HG03064 (cell line): ENCODE results near the gene MTA3.

Source experiments
- ATAC-seq: cut with Tn5 transposase; IDR thresholded peaks from one replicate; pipeline ENCODE4 v1.9.1; 2021; ENCODE audit warnings: low read depth; ENCODE audit not compliant: unreplicated experiment

Gene MTA3

DNA sequence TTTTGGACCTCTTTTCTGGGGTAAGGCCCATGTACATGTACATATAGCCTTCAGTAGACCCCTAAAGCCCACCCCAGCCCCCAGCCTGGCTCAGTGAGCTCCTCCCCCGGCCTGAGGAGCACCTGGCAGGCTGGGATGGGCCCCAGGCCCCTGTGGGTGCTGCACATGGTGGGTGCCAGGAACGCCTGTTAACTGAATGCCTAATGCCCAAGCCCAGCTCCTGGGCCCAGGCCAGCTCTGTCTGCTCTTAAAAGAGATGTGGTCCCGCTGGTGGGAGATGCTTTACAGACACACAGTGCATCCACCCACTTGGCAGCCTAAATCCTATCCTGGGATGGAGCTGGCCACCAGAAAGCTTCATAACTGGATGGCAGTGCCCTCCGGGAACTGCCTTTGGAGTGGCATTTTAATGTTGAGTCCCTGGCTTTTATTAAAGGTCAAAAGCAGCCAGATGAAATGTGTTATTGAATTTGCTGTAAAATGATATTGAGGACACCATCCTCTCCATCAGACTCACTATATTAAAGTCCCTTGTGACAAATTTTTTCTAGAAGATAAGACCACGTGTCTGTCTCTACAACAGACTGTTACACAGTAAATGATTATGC is 203.2 kb downstream of the MTA3 start:
- no peak for ATAC-seq

DNA sequence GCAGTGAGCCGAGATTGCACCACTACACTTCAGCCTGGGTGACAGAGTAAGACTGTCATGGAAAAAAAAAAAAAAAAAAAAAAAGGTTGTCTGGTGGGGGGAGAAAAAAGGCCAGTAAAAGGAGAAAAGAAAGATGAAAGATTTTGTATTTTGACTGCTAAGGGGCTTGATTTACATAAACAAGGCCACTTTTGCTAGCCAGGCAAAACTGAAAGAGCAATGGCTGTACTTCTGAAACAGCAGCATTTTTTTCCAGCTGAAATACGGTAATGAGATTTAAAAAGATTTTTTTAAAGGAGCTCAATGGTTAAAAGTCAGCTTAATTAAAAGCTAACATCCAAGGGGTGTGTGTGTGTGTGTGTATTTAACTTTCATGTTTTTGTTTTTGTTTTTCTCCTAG is 206.8 kb downstream of the MTA3 start:
- no peak for ATAC-seq

DNA sequence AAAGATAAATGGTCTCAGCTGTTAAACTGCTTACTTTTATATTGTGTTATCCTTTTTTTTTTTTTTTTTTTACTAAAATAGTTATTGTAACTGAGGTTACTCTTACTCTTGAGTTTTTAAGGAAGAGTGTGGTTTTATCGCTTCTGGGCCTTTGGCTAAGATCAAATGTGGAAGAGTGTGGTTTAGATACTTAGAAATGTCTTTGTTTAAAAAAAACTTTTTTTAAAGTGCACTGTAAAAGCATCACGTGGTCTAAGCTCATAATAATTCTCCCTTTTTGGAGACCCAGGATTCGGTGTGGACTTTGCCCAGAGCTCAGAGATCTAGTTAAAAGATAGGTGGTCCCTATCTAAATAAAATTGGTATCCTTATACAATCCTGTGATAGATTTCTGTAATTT is 207.4 kb downstream of the MTA3 start:
- ATAC-seq: no peak

DNA sequence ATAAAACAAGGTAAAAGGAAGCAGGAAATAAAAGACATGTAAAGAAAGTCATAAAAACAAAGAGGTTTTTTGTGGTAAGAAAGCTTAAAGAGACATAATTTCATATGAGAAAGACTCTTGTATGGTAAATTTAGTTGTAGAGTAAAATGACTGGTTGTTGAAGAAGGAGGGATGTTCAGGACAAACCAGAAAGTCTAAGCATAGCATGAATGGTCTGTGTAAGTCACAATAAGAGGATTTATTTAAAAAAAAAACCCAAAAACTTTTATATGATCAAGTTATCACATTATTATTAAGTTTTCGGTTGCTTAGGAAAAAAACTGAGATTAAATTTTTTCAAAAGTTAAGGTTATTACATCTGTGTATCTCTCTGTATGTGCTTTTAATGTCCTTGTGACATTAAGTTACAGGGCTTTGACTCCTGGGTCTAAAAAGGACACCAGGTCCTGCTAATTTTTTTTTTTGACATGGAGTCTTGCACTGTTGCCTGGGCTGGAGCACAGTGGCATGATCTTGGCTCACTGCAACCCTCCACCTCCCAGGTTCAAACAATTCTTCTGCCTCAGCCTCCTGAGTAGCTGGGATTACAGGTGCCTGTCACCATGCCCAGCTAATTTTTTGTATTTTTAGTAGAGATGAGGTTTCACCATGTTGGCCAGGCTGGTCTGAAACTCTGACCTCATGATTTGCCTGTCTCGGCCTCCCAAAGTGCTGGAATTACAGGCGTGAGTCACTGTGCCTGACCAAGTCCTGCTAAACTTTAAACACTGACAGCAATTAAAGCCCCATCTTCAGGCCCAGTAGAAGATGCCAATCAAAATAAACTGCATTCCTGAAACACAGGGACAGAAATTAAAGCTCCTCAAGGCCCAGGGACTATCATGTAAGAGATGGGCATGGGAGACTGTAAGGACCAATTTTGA is 209.7 kb downstream of the MTA3 start:
- no peak for ATAC-seq

DNA sequence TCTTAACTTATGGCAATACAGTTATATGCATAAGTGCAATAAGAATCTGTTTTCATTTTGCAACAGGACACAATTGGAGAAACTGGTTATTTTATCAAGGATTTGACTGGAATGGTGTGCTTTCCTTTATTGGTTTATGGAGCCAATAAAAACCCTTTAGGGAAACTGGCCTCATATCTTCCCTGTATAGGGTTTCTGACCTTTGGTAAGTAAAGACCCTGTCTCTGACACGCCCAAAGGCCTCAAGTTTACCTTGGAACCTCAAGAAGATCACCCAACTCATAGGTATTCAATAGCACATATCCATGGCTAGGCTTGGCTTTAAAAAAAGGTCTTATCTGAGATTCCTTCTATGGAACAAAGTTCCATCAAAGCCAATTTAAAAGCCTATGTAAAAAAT is 212.7 kb downstream of the MTA3 start:
- no peak for ATAC-seq

DNA sequence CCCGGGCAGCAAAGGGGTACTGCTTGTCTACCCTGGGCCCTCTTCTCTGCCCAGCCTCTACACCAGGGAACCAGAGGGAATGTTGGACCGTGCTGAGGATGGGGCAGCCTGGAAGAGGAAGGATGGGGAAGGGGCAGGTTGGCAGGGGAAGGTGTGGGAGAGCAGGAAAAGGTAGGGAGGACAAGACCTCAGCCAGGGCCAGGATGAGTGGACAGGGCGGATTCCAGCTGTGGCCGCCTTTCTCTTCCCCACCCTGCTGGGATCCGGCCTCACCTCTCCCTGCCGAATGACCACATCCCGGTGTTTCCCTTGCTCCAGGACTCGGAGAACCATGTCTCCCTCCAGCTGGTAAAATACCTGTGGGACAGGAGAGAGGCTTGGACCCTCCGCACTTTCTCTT is 215.1 kb downstream of the MTA3 start:
- ATAC-seq: no peak

DNA sequence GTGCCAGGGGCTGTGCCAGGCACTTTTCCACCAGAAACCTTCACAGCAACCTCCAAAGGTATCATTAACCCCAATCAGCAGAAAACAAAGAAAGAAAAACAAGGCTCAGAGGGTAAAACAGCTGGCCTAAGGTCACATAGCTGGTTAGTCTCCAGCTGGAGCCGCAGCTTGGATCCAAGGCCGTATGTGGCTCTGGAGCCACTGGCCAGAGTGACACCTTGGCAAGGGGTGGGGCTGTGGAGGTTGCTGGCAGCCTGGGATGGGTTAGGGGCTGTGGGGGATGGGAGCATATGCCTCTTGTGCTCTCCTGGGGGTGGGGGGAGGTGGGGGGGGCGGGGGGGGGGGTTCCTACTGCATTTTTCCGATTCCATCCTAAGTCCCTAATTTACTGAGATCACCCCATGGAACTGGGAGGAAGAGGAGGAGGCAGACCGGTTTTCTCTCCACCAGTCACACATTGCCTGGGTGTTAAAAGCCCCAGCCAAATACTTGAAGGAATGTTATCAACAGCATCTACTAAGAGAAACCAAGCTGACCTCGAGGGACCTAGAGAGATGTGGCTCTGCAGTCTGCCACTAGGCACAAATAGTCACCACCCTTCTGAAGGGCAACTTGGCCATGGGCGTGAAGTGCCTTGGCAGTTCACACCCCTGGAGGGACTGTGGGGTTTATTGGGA is 215.9 kb downstream of the MTA3 start:
- ATAC-seq: no peak

DNA sequence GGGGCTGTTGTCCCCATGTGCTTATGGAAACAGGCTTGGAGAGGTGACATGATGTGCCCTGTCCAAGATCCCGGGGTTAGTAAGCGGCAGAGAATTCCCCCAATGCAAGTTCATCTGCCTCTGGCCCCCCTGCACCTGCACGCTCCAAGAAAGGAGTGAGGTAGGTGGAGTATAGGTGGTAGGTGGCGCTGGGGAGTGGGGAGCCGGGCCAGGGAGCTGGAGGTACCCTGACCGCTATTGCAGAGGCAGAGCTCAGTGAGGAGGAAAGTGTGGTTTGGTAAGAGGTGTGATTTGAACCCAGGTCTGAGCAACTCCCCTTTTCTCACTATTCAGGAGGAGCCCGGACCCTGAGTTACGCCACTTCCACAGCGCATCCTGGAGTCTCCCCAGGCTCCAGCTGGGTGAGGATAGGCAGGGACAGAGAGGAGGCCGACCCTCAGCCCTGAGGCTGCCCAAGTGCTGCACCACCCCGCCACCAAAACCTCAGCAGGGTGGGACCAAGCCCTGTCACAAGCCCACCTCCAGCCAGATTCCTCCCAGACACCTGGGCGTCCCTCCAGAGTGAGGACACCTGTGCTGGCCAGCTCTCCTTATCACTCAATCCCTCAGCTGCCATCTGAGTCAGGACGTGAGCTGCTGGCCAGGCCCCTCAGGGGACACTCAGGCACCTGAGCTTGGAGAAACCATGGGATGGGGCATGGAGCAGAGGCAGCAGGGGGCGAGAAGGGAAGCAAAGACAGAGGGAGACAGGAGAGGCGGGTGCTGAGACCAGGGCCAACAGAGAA is 218.3 kb downstream of the MTA3 start:
- ATAC-seq: no peak

DNA sequence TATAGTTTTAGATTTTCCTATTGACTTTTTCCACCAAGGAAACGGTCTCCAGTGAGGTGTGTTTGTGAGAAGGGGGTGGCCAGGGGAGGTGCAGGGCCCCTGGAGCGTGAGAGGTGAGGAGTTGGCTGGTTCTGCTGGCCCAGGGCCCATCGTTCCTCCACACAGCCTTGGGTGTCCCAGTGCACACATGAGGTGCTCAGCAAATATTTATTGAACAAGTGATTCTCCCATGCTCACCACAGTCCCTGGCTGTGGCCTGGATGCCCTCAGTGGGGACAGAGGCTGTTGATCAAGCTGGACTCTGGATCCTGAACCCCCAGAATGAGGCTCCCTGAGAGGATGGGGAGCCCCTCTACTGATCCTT is 219.0 kb downstream of the MTA3 start:
- no peak for ATAC-seq

DNA sequence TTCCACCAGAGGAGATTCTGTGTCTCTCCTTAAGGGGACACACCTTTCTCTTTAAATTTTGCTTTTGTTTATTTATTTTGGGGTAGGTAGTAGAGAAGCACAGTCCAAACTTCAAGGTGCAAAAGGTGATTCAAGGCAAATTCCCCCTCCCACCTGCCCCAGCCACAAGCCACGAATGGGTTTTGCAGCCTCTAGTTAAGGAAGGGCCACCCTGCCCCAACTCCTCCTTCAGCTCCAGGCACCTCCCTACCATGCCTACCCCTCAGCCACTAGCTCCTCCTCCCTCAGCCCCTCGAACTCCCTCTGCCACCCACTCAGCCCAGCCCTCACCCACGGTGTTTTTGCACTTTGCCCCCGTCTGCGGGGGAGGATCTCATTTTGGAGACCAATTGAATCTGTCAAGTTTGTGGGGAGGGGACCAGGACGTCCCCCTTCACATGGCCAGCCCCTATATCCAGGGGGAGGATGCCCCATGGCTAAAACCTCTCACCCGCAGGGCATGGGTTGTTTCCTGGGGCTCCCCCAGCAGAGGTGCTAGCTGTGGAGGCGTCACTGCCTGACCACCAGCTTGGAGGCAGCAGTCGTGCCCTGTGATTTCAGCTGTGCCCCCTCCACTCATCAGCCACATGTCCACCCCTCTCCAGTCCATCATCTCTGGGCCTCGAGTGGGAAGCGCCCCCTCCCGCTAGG is 219.5 kb downstream of the MTA3 start:
- no peak for ATAC-seq

DNA sequence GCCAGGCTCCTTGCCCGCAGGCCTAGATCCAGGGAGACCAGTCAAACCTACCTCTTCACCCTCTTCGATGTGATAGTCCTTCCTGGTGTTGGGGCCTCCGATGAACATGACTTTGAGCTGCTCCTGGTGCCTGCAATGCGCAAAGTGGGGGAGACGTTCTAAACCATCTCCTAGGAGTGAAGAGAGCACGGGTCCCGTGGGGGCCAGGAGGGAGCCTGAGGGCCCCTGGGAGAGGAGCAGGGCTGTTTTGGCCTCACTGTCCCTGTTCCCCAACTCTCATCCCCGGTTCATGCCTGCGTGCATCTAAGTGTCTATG is 220.0 kb downstream of the MTA3 start:
- ATAC-seq: no peak

DNA sequence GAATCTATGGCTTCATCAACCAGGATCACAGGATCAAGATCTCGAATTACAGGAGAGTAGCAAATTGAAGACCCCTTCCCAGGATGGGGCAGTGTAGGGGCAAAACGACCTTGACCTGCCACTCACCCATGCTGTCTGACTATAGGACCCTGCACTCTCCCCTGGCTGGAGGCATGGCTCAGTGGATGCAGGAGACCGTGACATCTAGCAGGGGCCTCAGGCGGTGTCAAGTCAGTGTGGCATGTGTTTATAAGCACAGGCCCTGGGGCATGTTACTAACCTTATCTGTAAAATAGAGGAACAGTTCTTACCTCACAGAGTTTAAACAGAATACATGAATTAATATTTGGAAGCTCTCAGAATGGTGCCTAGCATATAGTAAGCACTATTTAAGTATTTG is 220.4 kb downstream of the MTA3 start:
- ATAC-seq: no peak

DNA sequence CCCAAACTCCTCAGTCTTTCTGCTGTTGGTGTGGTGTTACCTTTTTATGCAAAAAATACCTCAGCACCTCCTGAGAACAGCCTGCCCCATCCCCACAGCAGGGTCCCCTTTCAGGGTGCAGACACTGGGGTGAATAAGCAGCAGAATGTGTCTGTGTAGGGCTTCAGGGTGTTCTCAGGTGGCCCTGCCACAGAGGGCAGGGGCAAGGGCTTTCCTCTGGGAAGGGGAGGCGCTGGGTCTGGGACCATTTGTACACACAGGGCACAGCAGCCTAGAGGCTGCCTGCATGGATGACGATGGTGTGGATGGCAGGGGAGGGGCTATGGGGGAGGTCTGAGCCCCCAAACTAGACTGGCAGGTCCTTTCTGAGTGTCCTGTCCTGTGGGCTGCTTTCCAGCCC is 221.3 kb downstream of the MTA3 start:
- no peak for ATAC-seq

DNA sequence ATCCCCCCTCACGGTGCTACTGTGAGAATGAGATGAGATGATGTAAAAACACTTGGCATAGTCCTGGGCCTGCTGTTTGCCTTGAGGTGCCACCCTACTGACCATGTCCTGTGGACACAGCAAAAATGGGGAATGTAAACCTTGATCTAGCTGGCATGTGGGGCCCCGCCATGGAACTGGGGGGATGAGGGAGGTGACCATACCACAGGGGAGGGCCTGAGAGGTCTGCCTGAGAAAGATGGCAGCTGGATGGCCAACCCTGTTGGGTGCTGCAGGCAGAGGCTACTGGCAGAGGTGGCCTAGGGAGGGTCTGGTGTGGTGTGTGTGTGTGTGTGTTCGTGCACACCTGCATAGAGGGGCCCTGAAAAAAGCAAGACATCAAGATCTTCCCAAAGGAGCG is 223.2 kb downstream of the MTA3 start:
- no peak for ATAC-seq

DNA sequence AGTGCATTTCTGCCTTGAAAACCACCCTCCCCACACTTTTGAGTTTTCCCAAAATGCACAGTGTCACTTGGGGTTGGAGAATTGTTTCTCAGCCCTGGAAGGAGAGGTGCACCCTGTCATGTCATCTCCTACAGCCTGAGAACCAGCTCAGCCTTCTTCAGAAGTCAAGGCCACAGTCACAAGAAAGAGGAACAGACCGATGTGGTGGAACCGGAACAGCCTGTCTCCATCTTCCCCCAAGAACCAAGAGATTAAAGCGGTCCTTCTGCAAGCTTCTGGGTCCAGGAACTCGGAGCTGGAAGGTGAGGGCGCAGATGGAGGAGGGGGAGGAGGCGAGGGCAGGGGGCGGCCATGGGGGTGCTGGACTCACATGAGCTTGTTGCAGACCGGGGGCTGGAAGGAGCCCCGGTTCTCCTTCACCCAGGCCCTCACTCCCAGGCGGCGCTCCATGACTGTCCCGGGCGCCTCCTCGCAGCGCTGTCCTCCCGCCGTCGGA is 223.7 kb downstream of the MTA3 start:
- ATAC-seq: no peak

DNA sequence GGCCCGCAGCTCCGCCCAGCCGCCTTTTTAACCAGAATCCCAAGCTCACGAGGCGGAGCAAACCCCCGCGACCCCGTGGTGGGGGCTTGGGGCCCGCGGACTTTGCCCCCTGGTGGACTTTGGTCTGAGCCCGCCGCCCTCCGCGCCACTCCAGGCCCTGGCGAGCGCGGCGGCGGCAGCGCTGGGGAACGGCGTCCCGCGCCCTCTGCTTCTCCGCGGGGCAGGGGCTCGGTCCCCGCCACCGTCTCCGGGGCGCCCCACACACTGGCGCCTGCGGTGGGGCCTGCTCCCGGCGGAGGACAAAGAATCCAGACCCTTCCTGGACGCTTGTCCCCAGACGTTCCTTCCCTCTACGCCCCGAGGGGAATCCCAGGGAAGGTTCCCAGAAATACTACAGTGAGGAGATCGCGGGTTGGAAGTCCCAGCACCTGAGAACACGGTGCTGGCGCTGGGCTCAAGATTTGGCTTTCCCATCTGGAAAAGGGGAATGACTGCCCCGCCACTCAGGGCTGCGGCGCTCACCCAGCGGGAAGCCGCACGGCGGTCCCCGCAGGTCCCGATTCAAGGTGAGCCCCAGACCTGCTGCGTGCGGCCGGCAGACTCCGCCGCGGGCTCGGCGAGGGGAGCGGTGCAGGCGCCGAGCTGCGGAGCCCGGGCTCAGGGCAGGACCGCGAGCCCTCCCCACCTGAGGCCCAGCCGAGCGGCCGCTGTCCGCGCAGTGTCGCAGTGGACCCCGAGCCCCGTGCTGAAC is 224.3 kb downstream of the MTA3 start, which contains the start of gene HAAO:
Gene HAAO (minus strand): TSS at position 1 of the 751 bp plus-strand sequence. CDS start 47 bp downstream, outside the sequence.
- ATAC-seq: no peak

DNA sequence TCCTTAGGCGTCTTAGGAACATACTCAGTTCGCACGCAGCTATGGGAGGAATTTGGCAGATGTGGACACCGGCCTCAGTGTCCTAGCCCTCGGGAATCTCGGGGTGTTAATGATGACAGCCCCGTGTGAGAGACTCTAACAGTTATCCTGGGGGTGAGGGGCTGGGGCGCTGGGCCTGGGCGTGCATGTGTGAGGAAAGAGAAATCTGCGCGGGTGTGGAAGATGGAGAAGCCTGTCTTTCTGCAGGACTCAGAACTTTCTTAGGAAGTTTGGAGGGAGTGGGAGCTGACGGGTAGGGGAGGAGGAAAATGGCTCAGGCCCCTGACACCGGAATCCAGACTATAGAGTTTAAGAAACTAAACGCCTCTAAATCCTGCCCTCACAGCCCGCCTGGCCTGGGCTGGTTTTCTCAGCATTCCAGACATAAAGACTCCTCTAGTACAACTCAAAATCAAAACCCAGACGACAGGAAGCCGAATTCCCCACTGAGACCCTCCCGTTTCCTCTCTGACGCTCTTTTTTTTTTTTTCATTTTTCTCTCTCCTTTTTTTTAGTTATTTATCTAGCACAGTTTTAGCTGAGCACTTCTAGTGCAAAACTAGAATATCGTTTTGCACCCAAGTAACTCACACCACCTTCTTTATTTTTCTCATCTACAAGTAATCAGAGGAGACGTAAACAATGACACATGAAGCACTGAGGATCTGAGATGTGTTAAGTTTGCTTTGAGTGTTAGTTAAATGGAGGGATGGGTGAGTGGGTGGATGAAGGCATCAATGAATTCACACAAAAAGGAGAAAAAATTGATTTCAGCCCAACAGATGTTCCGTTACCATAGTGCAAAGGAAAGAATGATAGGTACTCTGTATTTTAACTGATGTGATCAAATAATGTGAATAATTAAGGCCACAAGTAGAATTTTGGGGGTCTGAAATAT is 225.2 kb downstream of the MTA3 start:
- no peak for ATAC-seq

DNA sequence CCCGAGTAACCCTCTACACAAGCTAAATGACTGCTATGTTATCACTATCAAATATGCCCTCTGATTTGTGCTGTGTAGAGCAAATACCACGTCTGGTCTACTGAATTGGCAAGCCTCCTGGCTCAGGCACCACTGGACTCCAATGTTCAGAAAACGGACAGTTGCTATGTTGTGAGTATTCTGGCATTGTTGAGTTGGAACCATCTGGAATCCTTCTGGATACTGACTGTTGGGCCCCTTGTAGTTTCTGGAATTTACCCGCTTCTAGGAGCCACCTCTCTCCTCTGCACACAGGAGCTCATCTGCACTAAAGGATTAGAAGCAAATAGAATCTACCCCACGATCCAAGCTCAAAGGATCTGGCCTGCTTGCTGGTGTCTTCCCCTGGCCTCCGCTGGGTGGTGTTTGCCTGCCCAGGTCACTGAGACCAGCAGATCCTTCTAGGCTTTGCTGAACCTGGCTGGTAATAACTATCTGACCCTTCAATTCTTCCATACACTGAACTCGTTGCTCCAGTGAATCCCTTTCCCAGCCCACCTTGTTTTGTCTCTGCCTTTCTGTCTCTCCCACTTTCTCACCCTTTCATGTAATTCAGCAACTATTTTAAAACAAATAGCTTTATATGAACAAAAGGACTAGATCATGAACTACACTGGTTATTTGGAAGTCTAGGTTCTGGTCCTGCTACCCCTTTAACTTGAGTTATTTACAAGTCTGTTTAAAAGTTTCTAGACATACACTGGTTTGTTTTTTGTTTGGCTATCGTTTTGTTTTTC is 226.0 kb downstream of the MTA3 start:
- no peak for ATAC-seq
